Vagina (tissue), 2 donors: ENCODE results near the gene CHRM2. TPM values are rescaled to one million over a fixed set of nuclear protein-coding genes. Genes with fewer than 3 reads are reported as not detected.

Experiments used
- DNase-seq, 2 donors: peaks; one replicate each; pipeline ENCODE4 v3.0.0-alpha.2; 2017; ENCODE audit errors: extremely low spot score in 2 of 2
- H3K27ac ChIP-seq: fragments of 200-600 bp; sonication (generic); one replicate; pipeline ENCODE4 v1.5.1; 2019
- H3K27me3 ChIP-seq: fragments of 200-600 bp; sonication (generic); one replicate; pipeline ENCODE4 v1.5.1; 2019
- H3K36me3 ChIP-seq, 2 donors: fragments of 200-600 bp; sonication (generic); one replicate each; pipeline ENCODE4 v1.5.1; 2017 to 2019
- H3K4me1 ChIP-seq: fragments of 200-600 bp; sonication (generic); one replicate; pipeline ENCODE4 v1.5.1; 2019
- H3K4me3 ChIP-seq, 2 donors: fragments of 200-600 bp; sonication (generic); 1 replicate in 1 of 2; 2 replicates in 1 of 2; pipeline ENCODE4 v1.5.1; 2016 to 2019
- H3K9me3 ChIP-seq: fragments of 200-600 bp; sonication (generic); one replicate; pipeline ENCODE4 v1.5.1; 2019
- POLR2A ChIP-seq, 2 donors: fragments of 450-650 bp; IDR thresholded peaks; one replicate each; pipeline ENCODE4 v1.6.1; 2017; ENCODE audit warnings: antibody characterized with exemption in 2 of 2, mild to moderate bottlenecking in 2 of 2, moderate library complexity in 2 of 2
- POLR2AphosphoS5 ChIP-seq, 2 donors: sonication (generic); formaldehyde crosslinking; IDR thresholded peaks; one replicate each; pipeline ENCODE4 v1.9.0; 2017; ENCODE audit warnings: antibody characterized with exemption in 2 of 2, mild to moderate bottlenecking in 2 of 2, low read depth in 1 of 2; ENCODE audit not compliant: insufficient read depth in 1 of 2
- intact Hi-C: fragments of 100-400 bp; cut with DNase I; formaldehyde crosslinking; loops from one replicate; pipeline ENCODE4 v1.15.1; 2023
- total RNA-seq: library from RNA; depleted of rRNA; stranded (reverse); fragments of >200 nt; gene quantifications from one replicate; pipeline ENCODE4 v1.2.3, GENCODE V29; 2016
- TF ChIP-seq, protein P1 (sequence below), 3 experiments: fragments of 450-650 bp in 2 of 3; fragments of 200-600 bp in 1 of 3; sonication (generic) in 1 of 3; IDR thresholded peaks; one replicate each; pipeline ENCODE4 v1.5.1; 2017 to 2019; ENCODE audit warnings: antibody characterized with exemption in 3 of 3, mild to moderate bottlenecking in 2 of 3, moderate library complexity in 2 of 3

Gene CHRM2
- total RNA-seq, 1 donor from 2014 or later, result 1.2 TPM

DNA sequence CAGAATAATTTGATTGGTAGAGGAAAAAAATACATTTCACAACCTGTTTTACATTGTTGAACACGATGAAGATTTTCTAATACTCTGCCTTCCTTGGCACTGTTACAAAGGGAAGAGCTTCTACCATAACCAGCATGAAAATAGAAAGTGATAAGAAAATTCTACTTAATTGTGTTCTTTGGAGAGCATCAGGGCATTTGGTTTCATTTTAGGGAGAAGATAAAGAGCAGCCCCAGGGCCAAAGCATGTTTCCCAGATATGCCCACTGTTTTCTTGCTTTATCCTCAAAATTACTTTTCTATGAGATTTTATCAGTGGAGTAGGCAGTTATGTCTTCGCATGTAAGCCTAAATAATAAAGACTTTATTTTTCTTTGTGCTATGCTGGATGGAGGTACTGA, 9.5 kb downstream of the CHRM2 start:
- H3K4me1 ChIP-seq, result no peaks in the 10 kb centered on the region
- no peaks in the 10 kb centered on the region for H3K9me3 ChIP-seq
- intact Hi-C loops, result no loop called here
- H3K36me3 ChIP-seq, result no peaks in the 10 kb centered on the region
- H3K4me3 ChIP-seq, result no peak overlapping the region
- no peak for DNase-seq
- no peaks in the 10 kb centered on the region for H3K27me3 ChIP-seq
- H3K27ac ChIP-seq, result no peak overlapping the region
- TF ChIP-seq POLR2A (IDR thresholded peaks at IDR 0.05) (no peak), POLR2AphosphoS5 (IDR thresholded peaks at IDR 0.05; ENCODE audit: insufficient read depth in 1 of 2, low read depth in 1 of 2) (no peak)
- TF ChIP-seq, protein P1, sequence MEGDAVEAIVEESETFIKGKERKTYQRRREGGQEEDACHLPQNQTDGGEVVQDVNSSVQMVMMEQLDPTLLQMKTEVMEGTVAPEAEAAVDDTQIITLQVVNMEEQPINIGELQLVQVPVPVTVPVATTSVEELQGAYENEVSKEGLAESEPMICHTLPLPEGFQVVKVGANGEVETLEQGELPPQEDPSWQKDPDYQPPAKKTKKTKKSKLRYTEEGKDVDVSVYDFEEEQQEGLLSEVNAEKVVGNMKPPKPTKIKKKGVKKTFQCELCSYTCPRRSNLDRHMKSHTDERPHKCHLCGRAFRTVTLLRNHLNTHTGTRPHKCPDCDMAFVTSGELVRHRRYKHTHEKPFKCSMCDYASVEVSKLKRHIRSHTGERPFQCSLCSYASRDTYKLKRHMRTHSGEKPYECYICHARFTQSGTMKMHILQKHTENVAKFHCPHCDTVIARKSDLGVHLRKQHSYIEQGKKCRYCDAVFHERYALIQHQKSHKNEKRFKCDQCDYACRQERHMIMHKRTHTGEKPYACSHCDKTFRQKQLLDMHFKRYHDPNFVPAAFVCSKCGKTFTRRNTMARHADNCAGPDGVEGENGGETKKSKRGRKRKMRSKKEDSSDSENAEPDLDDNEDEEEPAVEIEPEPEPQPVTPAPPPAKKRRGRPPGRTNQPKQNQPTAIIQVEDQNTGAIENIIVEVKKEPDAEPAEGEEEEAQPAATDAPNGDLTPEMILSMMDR (IDR thresholded peaks at IDR 0.05), result no peak

DNA sequence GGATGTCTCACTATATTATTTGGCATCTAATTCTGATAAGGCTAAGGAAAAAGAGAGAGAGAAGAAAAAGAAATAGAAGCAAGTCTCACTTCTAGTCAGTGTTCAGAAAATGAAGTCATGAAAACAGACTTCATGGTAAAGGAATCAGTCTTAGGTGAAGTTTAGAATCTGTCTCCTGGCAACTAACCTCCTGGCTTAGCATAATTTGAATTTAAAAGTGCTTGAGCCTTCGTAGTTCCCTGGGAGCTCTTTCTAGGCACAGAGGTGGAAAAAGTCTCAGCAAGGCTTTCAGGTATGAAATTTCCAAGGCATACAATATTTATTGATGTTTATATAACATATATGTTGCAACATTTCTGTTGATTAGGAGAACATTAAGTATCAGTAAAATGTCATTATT, 10.4 kb downstream of the CHRM2 start:
- Histone ChIP-seq H3K4me1 (no peaks in the 10 kb centered on the region), H3K27ac (no peak overlapping the region), H3K4me3 (no peak overlapping the region), H3K27me3 (no peaks in the 10 kb centered on the region), H3K9me3 (no peaks in the 10 kb centered on the region), H3K36me3 (no peaks in the 10 kb centered on the region)
- DNase-seq, result no peak
- TF ChIP-seq, protein P1 (IDR thresholded peaks at IDR 0.05), result no peak
- TF ChIP-seq POLR2AphosphoS5 (IDR thresholded peaks at IDR 0.05; ENCODE audit: insufficient read depth in 1 of 2, low read depth in 1 of 2) (no peak), POLR2A (IDR thresholded peaks at IDR 0.05) (no peak)
- intact Hi-C loops, result no loop called here

DNA sequence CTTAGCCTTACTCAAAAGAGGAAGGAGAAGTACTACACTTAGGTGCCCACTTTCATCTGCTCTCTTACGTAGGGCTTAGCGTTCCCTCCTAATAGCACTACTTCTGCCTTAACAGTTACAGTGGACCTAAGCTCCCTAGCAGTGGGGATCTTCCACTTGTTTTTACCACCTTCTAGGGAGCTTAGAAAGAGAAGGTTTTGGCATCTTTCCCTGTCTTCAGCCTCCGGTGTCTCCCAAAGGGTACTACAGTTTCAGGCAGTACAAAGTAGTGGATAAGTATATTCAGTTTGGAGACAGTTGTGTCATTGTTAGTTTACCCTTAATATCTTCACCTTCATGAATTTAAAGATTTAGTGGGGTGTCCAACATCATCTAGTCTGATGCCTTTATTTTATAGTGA, 14.6 kb downstream of the CHRM2 start:
- Histone ChIP-seq H3K36me3 (no peaks in the 10 kb centered on the region), H3K4me1 (no peaks in the 10 kb centered on the region), H3K9me3 (no peaks in the 10 kb centered on the region), H3K4me3 (no peak overlapping the region), H3K27ac (no peak overlapping the region), H3K27me3 (no peaks in the 10 kb centered on the region)
- no peak for DNase-seq
- intact Hi-C loops, result no loop called here
- TF ChIP-seq, protein P1 (IDR thresholded peaks at IDR 0.05), result no peak
- no peak for TF ChIP-seq POLR2AphosphoS5 (IDR thresholded peaks at IDR 0.05; ENCODE audit: insufficient read depth in 1 of 2, low read depth in 1 of 2)
- no peak for TF ChIP-seq POLR2A (IDR thresholded peaks at IDR 0.05)

DNA sequence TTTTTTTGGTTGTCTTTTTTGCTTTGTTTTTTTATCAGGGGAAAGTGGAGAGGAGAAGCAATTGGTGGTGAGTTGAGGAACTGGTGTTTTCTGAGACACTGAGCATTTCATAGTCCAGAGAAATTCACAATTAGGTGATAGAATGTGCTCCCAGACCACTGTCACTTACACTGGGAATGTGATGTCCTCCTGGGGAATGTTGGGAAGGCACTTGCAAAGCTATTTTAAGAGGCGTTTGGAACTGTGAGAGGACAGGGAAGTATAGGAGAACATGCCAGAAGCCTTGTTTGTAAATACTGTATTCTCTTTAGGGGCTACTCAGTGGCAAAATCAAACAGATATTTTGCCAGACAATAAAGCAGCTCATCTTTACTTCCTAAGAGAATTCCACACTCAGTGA, 16.0 kb downstream of the CHRM2 start:
- no peaks in the 10 kb centered on the region for H3K9me3 ChIP-seq
- intact Hi-C loops, result no loop called here
- no peak for DNase-seq
- no peak overlapping the region for H3K27ac ChIP-seq
- H3K4me1 ChIP-seq, result no peaks in the 10 kb centered on the region
- H3K4me3 ChIP-seq, result no peak overlapping the region
- TF ChIP-seq, protein P1 (IDR thresholded peaks at IDR 0.05), result no peak
- TF ChIP-seq POLR2A (IDR thresholded peaks at IDR 0.05), result no peak
- no peak for TF ChIP-seq POLR2AphosphoS5 (IDR thresholded peaks at IDR 0.05; ENCODE audit: insufficient read depth in 1 of 2, low read depth in 1 of 2)
- H3K27me3 ChIP-seq, result no peaks in the 10 kb centered on the region
- H3K36me3 ChIP-seq, result no peaks in the 10 kb centered on the region

DNA sequence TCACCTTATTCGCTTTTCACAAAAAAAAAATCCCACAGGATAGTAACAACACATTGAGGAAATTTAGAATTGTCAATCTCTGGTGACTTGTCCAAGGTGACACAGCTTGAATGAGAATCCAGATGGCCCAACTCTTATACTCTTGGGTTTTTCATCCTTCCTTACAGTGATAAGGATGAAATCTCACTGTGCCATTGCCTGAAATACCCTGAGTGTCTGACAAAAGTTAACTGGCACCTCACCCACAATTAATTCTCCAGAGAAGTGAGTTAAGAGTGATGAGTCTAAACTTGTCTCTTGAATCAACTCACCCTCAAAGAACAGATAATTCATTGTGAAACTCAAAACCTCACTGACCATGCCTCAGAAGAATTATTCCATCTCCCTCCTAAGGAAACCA, 18.9 kb downstream of the CHRM2 start:
- H3K27ac ChIP-seq, result no peak overlapping the region
- H3K27me3 ChIP-seq, result no peaks in the 10 kb centered on the region
- H3K4me1 ChIP-seq, result no peaks in the 10 kb centered on the region
- no peak overlapping the region for H3K4me3 ChIP-seq
- no peaks in the 10 kb centered on the region for H3K36me3 ChIP-seq
- intact Hi-C loops, result no loop called here
- DNase-seq, result no peak
- no peak for TF ChIP-seq POLR2AphosphoS5 (IDR thresholded peaks at IDR 0.05; ENCODE audit: insufficient read depth in 1 of 2, low read depth in 1 of 2)
- TF ChIP-seq, protein P1 (IDR thresholded peaks at IDR 0.05), result no peak
- TF ChIP-seq POLR2A (IDR thresholded peaks at IDR 0.05), result no peak
- no peaks in the 10 kb centered on the region for H3K9me3 ChIP-seq
